NCI-H1092 treated with DMSO at 0.1 percent for 48 hours (cell line): Measurements from ENCODE around the gene ASMTL.
"Not testable (repeated sequence)": the region's sequence is repeated elsewhere in the genome, so short reads cannot be mapped to it uniquely, and the experiment has no call there.

Source experiments
- DNase-seq: peaks from one replicate; lab custom pipeline; 2025; lab: John Stamatoyannopoulos, UW

ASMTL gene

GRCh38 chrX:1403867-1404266 lies 48.8 kb downstream of the ASMTL start:
- DNase-seq, result not testable (repeated sequence)

- no peak for DNase-seq
Observed at GRCh38 chrX:1403228-1403627, 49.5 kb downstream of the ASMTL start.

GRCh38 chrX:1401611-1402430 lies 50.9 kb downstream of the ASMTL start:
- DNase-seq, result no peak

- no peak for DNase-seq
Observed at GRCh38 chrX:1400742-1401471, 51.8 kb downstream of the ASMTL start.

- no peak for DNase-seq
Observed at GRCh38 chrX:1400049-1400448, 52.7 kb downstream of the ASMTL start.

GRCh38 chrX:1398431-1399340 lies 54.0 kb downstream of the ASMTL start:
- DNase-seq, result no peak

GRCh38 chrX:1397441-1398270 lies 55.1 kb downstream of the ASMTL start:
- no peak for DNase-seq

GRCh38 chrX:1397001-1397400 lies 55.7 kb downstream of the ASMTL start:
- no peak for DNase-seq

- no peak for DNase-seq
Observed at GRCh38 chrX:1395646-1396216, 57.0 kb downstream of the ASMTL start.

GRCh38 chrX:1394731-1395501 lies 57.8 kb downstream of the ASMTL start:
- no peak for DNase-seq

- DNase-seq, result no peak
Observed at GRCh38 chrX:1393871-1394615, 58.7 kb downstream of the ASMTL start.

- DNase-seq, result no peak
Observed at GRCh38 chrX:1392376-1393068, 60.2 kb downstream of the ASMTL start.

GRCh38 chrX:1391707-1392375 lies 60.9 kb downstream of the ASMTL start, which contains the start of gene SLC25A6:
SLC25A6 (minus strand) TSS chrX:1392113; CDS start chrX:1392009, 104 bp downstream.
- no peak for DNase-seq

- no peak for DNase-seq
Observed at GRCh38 chrX:1391370-1391706, 61.4 kb downstream of the ASMTL start.

- DNase-seq, result no peak
Observed at GRCh38 chrX:1390621-1391369, 61.9 kb downstream of the ASMTL start.

GRCh38 chrX:1389993-1390285 lies 62.8 kb downstream of the ASMTL start:
- DNase-seq, result no peak

- no peak for DNase-seq
Observed at GRCh38 chrX:1389181-1389992, 63.3 kb downstream of the ASMTL start.
